Esophagus (tissue), 2 donors: ENCODE data around the gene GNAL. TPM values are rescaled to one million over a fixed set of nuclear protein-coding genes. Genes with fewer than 3 reads are reported as not detected.

ENCODE experiments used
- polyA plus RNA-seq, 2 donors: library from polyadenylated mRNA; stranded (reverse); fragments of 200-250 nt; gene quantifications; one replicate each; pipeline ENCODE4 v1.2.3, GENCODE V29; 2013
- donor health status: healthy with polysubstance abuse.
- donor health status: Bipolar disorder and iron deficiency.

GNAL gene
- polyA plus RNA-seq, 2 donors = 1.6 to 2.1 TPM

Other genes starting within 250 kb of the GNAL start
- not detected for gene SLC35G4, start 79.7 kb upstream of the GNAL start, polyA plus RNA-seq
- 10 to 100 TPM; 26.8 to 31.5 TPM for gene CHMP1B, start 162.1 kb downstream of the GNAL start, polyA plus RNA-seq
- 10 to 100 TPM; 19.1 to 20.3 TPM for gene MPPE1, start 219.1 kb downstream of the GNAL start, polyA plus RNA-seq